ENCODE measurements around the gene BAIAP2L1. TPM values are rescaled to one million over a fixed set of nuclear protein-coding genes. Genes with fewer than 3 reads are reported as not detected.

Gene BAIAP2L1
- total RNA-seq, 4 donors from 2014 or later = 39.8 to 59.8 (median 53.3) TPM

DNA sequence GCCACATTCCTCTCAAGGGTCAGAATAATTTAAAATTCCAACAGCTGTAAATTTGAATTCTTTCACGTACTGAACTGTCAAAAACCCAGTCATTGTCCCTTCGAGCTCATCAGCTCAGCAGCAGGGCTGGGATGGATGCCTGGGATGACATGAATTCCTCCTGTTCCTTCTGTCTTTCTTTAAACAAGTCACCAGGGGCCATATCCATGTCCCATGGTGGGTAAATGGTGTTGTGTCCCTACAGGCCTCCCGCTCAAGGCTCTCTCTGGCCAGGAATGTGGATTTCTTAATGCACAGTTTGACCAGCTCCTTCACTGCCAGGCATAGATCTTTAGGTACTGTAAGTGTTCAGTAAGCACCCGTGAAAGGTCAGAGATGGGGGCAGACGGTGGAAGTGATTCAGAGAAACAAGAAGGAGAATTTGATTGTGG is 135.0 kb downstream of the BAIAP2L1 start:
- DNase-seq = no peak
- H3K4me3 ChIP-seq = no peak overlapping the region
- no peaks in the 10 kb centered on the region for H3K4me1 ChIP-seq
- H3K27me3 ChIP-seq = no peaks in the 10 kb centered on the region
- no peaks in the 10 kb centered on the region for H3K9me3 ChIP-seq
- TF ChIP-seq CTCF (IDR thresholded peaks at IDR 0.05) (no peak), EP300 (IDR thresholded peaks at IDR 0.05; ENCODE audit: low read depth) (no peak)
- no peak overlapping the region for H3K27ac ChIP-seq
- in situ Hi-C loops (cut with MboI; ENCODE audit: low pct_ligation_motif_present in 1 of 4, low pct_unique_long_range_greater_than_20kb in 1 of 4, low sequenced_read_pairs in 3 of 4) (no loop called here), intact Hi-C loops (cut with DNase I; ENCODE audit: low total_unique reads) (no loop called here)
- whole genome bisulfite sequencing, 2 donors (ENCODE audit: low coverage in 1 of 2) = 63 to 83% methylated on average over 1 to 5 of the region's 5 CpGs
- peaks cover 0 to 7% (median 1%) of the 10 kb centered on the region in 4 donors for H3K36me3 ChIP-seq

DNA sequence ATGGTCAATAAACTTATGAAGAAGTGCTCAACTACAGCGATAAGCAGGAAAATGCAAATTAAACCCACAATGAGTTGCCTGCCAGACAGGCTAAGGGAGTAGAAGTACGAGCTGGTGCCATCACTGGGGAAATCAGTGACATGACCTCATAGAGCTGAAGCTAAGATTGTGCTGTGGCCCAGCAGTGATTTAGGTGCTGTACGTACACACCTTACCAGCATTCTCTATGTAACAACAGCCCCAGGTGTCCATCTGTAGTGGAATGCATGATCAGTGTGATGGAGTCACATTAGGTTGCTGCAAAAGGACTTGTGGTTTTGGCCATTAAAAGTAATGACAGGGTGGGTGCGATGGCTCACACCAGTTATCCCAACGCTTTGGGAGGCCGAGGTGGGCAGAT is 143.2 kb downstream of the BAIAP2L1 start:
- H3K27ac ChIP-seq = no peak overlapping the region
- in situ Hi-C loops (cut with MboI; ENCODE audit: low pct_ligation_motif_present in 1 of 4, low pct_unique_long_range_greater_than_20kb in 1 of 4, low sequenced_read_pairs in 3 of 4) (no loop called here), intact Hi-C loops (cut with DNase I; ENCODE audit: low total_unique reads) (no loop called here)
- peaks cover 0 to 10% (median 3%) of the 10 kb centered on the region in 4 donors for H3K36me3 ChIP-seq
- 38 to 82% methylated on average over 2 to 6 of the region's 6 CpGs for WGBS, 2 donors (ENCODE audit: low coverage in 1 of 2)
- H3K4me1 ChIP-seq = peaks cover 3 to 9% (median 8%) of the 10 kb centered on the region in 4 donors
- DNase-seq = no peak
- no peaks in the 10 kb centered on the region for H3K27me3 ChIP-seq
- TF ChIP-seq EP300 (IDR thresholded peaks at IDR 0.05; ENCODE audit: low read depth) (no peak), POLR2AphosphoS5 (IDR thresholded peaks at IDR 0.05) (no peak), POLR2A (IDR thresholded peaks at IDR 0.05) (no peak), CTCF (IDR thresholded peaks at IDR 0.05) (no peak)
- no peaks in the 10 kb centered on the region for H3K9me3 ChIP-seq
- no peak overlapping the region for H3K4me3 ChIP-seq

DNA sequence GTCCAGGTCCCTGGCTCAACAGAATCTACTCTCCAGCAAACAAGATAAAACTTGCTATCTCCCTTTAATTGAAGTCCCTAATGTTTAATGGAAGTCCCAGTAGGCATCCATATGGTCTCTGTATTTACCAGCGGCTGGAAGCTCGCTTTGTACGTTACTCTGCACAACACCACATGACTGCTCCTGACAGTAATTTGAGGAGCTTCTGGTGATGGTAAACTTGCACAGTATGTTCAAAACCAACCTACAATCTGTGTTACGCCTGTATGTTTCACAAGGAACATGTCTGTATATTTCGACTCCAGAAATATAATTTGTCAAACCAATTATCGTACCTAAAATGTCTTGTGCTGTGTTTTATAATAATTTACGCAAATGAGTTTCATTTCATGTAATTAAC is 144.5 kb downstream of the BAIAP2L1 start:
- H3K9me3 ChIP-seq = no peaks in the 10 kb centered on the region
- TF ChIP-seq POLR2AphosphoS5 (IDR thresholded peaks at IDR 0.05) (no peak), POLR2A (IDR thresholded peaks at IDR 0.05) (no peak), EP300 (IDR thresholded peaks at IDR 0.05; ENCODE audit: low read depth) (no peak), CTCF (IDR thresholded peaks at IDR 0.05) (no peak)
- WGBS, 2 donors (ENCODE audit: low coverage in 1 of 2) = 93 to 100% methylated on average over 4 to 7 of the region's 7 CpGs
- in situ Hi-C loops (cut with MboI; ENCODE audit: low pct_ligation_motif_present in 1 of 4, low pct_unique_long_range_greater_than_20kb in 1 of 4, low sequenced_read_pairs in 3 of 4) (no loop called here), intact Hi-C loops (cut with DNase I; ENCODE audit: low total_unique reads) (no loop called here)
- no peaks in the 10 kb centered on the region for H3K27me3 ChIP-seq
- H3K27ac ChIP-seq = no peak overlapping the region
- H3K4me1 ChIP-seq = peaks cover 3 to 15% (median 11%) of the 10 kb centered on the region in 4 donors
- no peak overlapping the region for H3K4me3 ChIP-seq
- peaks cover 0 to 9% (median 3%) of the 10 kb centered on the region in 4 donors for H3K36me3 ChIP-seq
- no peak for DNase-seq

DNA sequence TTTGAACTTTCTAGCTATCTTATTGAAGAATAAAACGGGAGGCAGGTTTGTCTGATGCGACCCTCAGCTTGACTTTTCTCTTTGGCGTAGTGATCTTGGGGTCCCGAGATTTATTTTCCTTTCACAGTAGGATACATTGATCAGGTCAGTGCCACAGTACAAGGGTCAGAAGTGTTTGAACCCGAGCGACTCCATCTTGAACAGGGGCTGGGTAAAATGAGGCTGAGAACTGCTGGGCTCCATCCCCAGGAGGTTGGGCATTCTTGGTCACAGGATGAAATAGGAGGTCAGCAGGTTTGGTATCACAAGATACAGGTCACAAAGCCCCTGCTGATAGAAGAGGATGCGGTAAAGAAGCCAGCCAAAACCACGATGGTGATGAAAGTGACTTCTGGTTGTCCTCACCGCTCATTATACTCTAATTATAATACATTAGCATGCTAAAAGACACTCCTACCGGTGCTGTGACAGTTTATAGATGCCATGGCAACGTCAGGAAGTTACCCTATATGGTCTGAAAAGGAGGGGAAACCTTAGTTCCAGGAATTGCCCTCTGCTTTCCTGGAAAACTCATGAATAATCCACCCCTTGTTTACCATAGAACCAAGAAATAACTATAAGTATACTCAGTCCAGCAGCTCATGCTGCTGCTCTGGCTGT is 145.8 kb downstream of the BAIAP2L1 start:
- intact Hi-C loops (cut with DNase I; ENCODE audit: low total_unique reads) (no loop called here), in situ Hi-C loops (cut with MboI; ENCODE audit: low pct_ligation_motif_present in 1 of 4, low pct_unique_long_range_greater_than_20kb in 1 of 4, low sequenced_read_pairs in 3 of 4) (no loop called here)
- WGBS, 2 donors (ENCODE audit: low coverage in 1 of 2) = 57 to 80% methylated on average over 4 to 11 of the region's 11 CpGs
- Histone ChIP-seq H3K27ac (no peak overlapping the region), H3K9me3 (no peaks in the 10 kb centered on the region), H3K36me3 (no peaks in the 10 kb centered on the region), H3K4me3 (no peak overlapping the region), H3K4me1 (peaks cover 3 to 27% (median 24%) of the 10 kb centered on the region in 4 donors), H3K27me3 (no peaks in the 10 kb centered on the region)
- TF ChIP-seq POLR2AphosphoS5 (IDR thresholded peaks at IDR 0.05) (no peak), EP300 (IDR thresholded peaks at IDR 0.05; ENCODE audit: low read depth) (no peak), POLR2A (IDR thresholded peaks at IDR 0.05) (no peak), CTCF (IDR thresholded peaks at IDR 0.05) (no peak)
- DNase-seq = no peak

Data from transverse colon (tissue), 4 donors.